Neural cell (in vitro differentiated cells): ENCODE data around the gene CLEC4M. TPM values are rescaled to one million over a fixed set of nuclear protein-coding genes. Genes with fewer than 3 reads are reported as not detected.
"Not testable (repeated sequence)": the region's sequence is repeated elsewhere in the genome, so short reads cannot be mapped to it uniquely, and the experiment has no call there.

Source experiments
- H2AFZ ChIP-seq: fragments of 200-600, 300-800 bp; sonication (generic), shearing (Covaris generic); 2 replicates; pipeline ENCODE4 v1.6.0; 2014; ENCODE audit warnings: low read depth, mild to moderate bottlenecking, antibody characterized with exemption, low read length, moderate library complexity
- H3F3A ChIP-seq: fragments of 200-600 bp; shearing (Covaris generic); 2 replicates; pipeline ENCODE4 v1.6.1; 2016; ENCODE audit warnings: mild to moderate bottlenecking, moderate library complexity, mixed read lengths, antibody characterized with exemption, low read length; ENCODE audit not compliant: insufficient read depth, poor library complexity, severe bottlenecking
- H3K27ac ChIP-seq: fragments of 200-600, 300-800 bp; sonication (generic), shearing (Covaris generic); 2 replicates; pipeline ENCODE4 v1.5.1; 2014; ENCODE audit warnings: mild to moderate bottlenecking, low read length, moderate library complexity
- H3K27me3 ChIP-seq: fragments of 300-800, 200-600 bp; sonication (generic), shearing (Covaris generic); 2 replicates; pipeline ENCODE4 v1.6.0; 2014; ENCODE audit warnings: mild to moderate bottlenecking, low read depth, low read length, moderate library complexity; ENCODE audit not compliant: insufficient read depth
- H3K36me3 ChIP-seq: fragments of 300-800, 200-600 bp; sonication (generic), shearing (Covaris generic); 2 replicates; pipeline ENCODE4 v1.5.1; 2014; ENCODE audit warnings: mild to moderate bottlenecking, antibody characterized with exemption, low read length, moderate library complexity; ENCODE audit not compliant: insufficient read depth
- H3K4me2 ChIP-seq: fragments of 300-800, 200-600 bp; sonication (generic), shearing (Covaris generic); 2 replicates; pipeline ENCODE4 v1.6.0; 2014; ENCODE audit warnings: mild to moderate bottlenecking, low read length
- H3K4me3 ChIP-seq: fragments of 300-800, 200-600 bp; sonication (generic), shearing (Covaris generic); 2 replicates; pipeline ENCODE4 v1.5.1; 2014; ENCODE audit warnings: mild to moderate bottlenecking, low read length, moderate library complexity
- H3K79me2 ChIP-seq: fragments of 200-600 bp; shearing (Covaris generic); replicated peaks from 2 replicates; pipeline ENCODE4 v1.6.0; 2014; ENCODE audit warnings: mild to moderate bottlenecking, low read length, moderate library complexity; ENCODE audit not compliant: insufficient read depth
- H3K9ac ChIP-seq: fragments of 300-800, 200-600 bp; sonication (generic), shearing (Covaris generic); 2 replicates; pipeline ENCODE4 v1.6.1; 2016; ENCODE audit warnings: mild to moderate bottlenecking, low read length, mixed read lengths
- H3K9me2 ChIP-seq: fragments of 200-600 bp; shearing (Covaris generic); 2 replicates; pipeline ENCODE4 v1.6.1; 2016; ENCODE audit warnings: mild to moderate bottlenecking, low read length, mixed read lengths; ENCODE audit not compliant: insufficient read depth
- H3K9me3 ChIP-seq: fragments of 200-600, 300-800 bp; sonication (generic), shearing (Covaris generic); 2 replicates; pipeline ENCODE4 v1.6.1; 2016; ENCODE audit warnings: mild to moderate bottlenecking, mixed run types, low read length, moderate library complexity, mixed read lengths
- H4K20me1 ChIP-seq: fragments of 200-600 bp; shearing (Covaris generic); 2 replicates; pipeline ENCODE4 v1.6.1; 2016; ENCODE audit warnings: mild to moderate bottlenecking, mixed run types; ENCODE audit not compliant: insufficient read depth
- CTCF ChIP-seq: fragments of 450-650 bp; IDR thresholded peaks from 2 replicates; pipeline ENCODE4 v1.5.1; 2014; ENCODE audit warnings: antibody characterized with exemption, mild to moderate bottlenecking, moderate library complexity; ENCODE audit not compliant: poor library complexity, severe bottlenecking
- EP300 ChIP-seq: fragments of 450-650 bp; conservative IDR thresholded peaks from 2 replicates; pipeline ENCODE4 v1.6.1; 2014; ENCODE audit warnings: antibody characterized with exemption, mild to moderate bottlenecking, moderate library complexity; ENCODE audit not compliant: poor library complexity, severe bottlenecking
- EZH2 ChIP-seq: fragments of 200-600, 300-800 bp; shearing (Covaris generic), sonication (generic); IDR thresholded peaks from 2 replicates; pipeline ENCODE4 v1.6.1; 2014; ENCODE audit warnings: antibody characterized with exemption, low read length, borderline replicate concordance, mild to moderate bottlenecking; ENCODE audit not compliant: insufficient read depth, poor library complexity, severe bottlenecking
- MXI1 ChIP-seq: fragments of 450-650 bp; conservative IDR thresholded peaks from 2 replicates; pipeline ENCODE4 v1.6.1; 2014; ENCODE audit warnings: antibody characterized with exemption, mild to moderate bottlenecking; ENCODE audit not compliant: poor library complexity, severe bottlenecking
- POLR2AphosphoS5 ChIP-seq: IDR thresholded peaks from 2 replicates; pipeline ENCODE4 v1.6.1; 2012
- RAD21 ChIP-seq: fragments of 450-650 bp; conservative IDR thresholded peaks from 2 replicates; pipeline ENCODE4 v1.6.1; 2014; ENCODE audit warnings: antibody characterized with exemption, mild to moderate bottlenecking, moderate library complexity
- REST ChIP-seq: IDR thresholded peaks from 2 replicates; pipeline ENCODE4 v1.6.1; 2012; ENCODE audit warnings: borderline replicate concordance
- SMC3 ChIP-seq: fragments of 450-650 bp; conservative IDR thresholded peaks from 2 replicates; pipeline ENCODE4 v1.6.1; 2014; ENCODE audit warnings: antibody characterized with exemption, mild to moderate bottlenecking, moderate library complexity; ENCODE audit not compliant: poor library complexity
- TAF1 ChIP-seq: IDR thresholded peaks from 2 replicates; pipeline ENCODE4 v1.6.1; 2012; ENCODE audit warnings: low read depth
- polyA plus RNA-seq: library from polyadenylated mRNA; depleted of rRNA; stranded (reverse); fragments of >200 nt; gene quantifications from 2 replicates; pipeline ENCODE4 v1.2.3, GENCODE V29; 2014

The CLEC4M gene
- polyA plus RNA-seq, 1 donor from 2014 or later: not detected

GRCh38 chr19:7790416-7790815 is 27.4 kb downstream of the CLEC4M start:
- Histone ChIP-seq H3F3A (no peaks in the 10 kb centered on the region), H3K79me2 (no peaks in the 10 kb centered on the region), H3K27ac (no peak overlapping the region), H3K4me3 (no peak overlapping the region), H3K36me3 (no peaks in the 10 kb centered on the region), H3K9me3 (no peaks in the 10 kb centered on the region), H4K20me1 (no peaks in the 10 kb centered on the region), H3K27me3 (peaks cover 42% of the 10 kb centered on the region), H2AFZ (no peak overlapping the region), H3K4me2 (no peak overlapping the region), H3K9ac (no peak overlapping the region), H3K9me2 (no peaks in the 10 kb centered on the region)
- TF ChIP-seq EZH2 (no peak), CTCF (no peak), MXI1 (no peak)

GRCh38 chr19:7792281-7792680 is 29.2 kb downstream of the CLEC4M start:
- H3K27me3 ChIP-seq: peaks cover 36% of the 10 kb centered on the region

GRCh38 chr19:7792701-7793100 is 29.7 kb downstream of the CLEC4M start:
- not testable (repeated sequence) for H3K9me2 ChIP-seq, H4K20me1 ChIP-seq, H3K9ac ChIP-seq, H3F3A ChIP-seq, H3K36me3 ChIP-seq, H2AFZ ChIP-seq, H3K27ac ChIP-seq, H3K4me2 ChIP-seq, H3K9me3 ChIP-seq, H3K4me3 ChIP-seq, H3K79me2 ChIP-seq
- H3K27me3 ChIP-seq: peaks cover 32% of the 10 kb centered on the region

More at GRCh38 chr19:7792281-7792680, 29.2 kb downstream of the CLEC4M start:
- H3K79me2 ChIP-seq: no peaks in the 10 kb centered on the region
- no peaks in the 10 kb centered on the region for H3K9me2 ChIP-seq
- H3K4me2 ChIP-seq: no peak overlapping the region
- no peak overlapping the region for H3K4me3 ChIP-seq
- no peaks in the 10 kb centered on the region for H3K9me3 ChIP-seq
- no peak for TF ChIP-seq MXI1
- TF ChIP-seq TAF1: no peak
- no peak for TF ChIP-seq EZH2
- TF ChIP-seq SMC3: no peak
- H3K9ac ChIP-seq: no peak overlapping the region
- H3K27ac ChIP-seq: no peak overlapping the region
- no peaks in the 10 kb centered on the region for H4K20me1 ChIP-seq
- H3F3A ChIP-seq: no peaks in the 10 kb centered on the region
- H3K36me3 ChIP-seq: no peaks in the 10 kb centered on the region
- H2AFZ ChIP-seq: no peak overlapping the region

DNA sequence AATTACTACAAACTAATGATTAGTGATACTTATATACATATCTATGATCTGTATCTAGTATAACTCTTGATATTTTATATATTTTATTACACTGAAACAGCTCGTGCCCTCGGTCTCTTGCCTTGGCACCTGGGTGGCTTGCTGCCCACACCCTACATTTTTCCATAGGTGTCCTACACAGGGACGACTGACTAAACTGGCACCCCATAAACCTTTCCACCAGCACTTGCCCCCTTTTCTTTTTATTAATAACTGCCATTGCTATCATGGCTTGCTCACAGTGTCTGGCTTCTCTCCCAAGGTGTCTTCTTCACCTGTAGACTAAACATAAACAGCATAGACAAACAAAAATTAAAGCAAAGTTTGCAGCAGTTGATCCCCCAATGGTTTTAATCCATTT is 30.4 kb downstream of the CLEC4M start:
- TF ChIP-seq SMC3 (no peak), TAF1 (no peak), RAD21 (no peak), REST (no peak), EP300 (no peak), MXI1 (no peak), EZH2 (no peak), POLR2AphosphoS5 (no peak), CTCF (no peak)
- H3K4me2 ChIP-seq: no peak overlapping the region
- no peaks in the 10 kb centered on the region for H3K79me2 ChIP-seq
- H3K27me3 ChIP-seq: peaks cover 24% of the 10 kb centered on the region
- no peaks in the 10 kb centered on the region for H3K9me3 ChIP-seq
- no peaks in the 10 kb centered on the region for H3K36me3 ChIP-seq
- H3K9me2 ChIP-seq: no peaks in the 10 kb centered on the region
- no peak overlapping the region for H3K9ac ChIP-seq
- no peaks in the 10 kb centered on the region for H3F3A ChIP-seq
- no peak overlapping the region for H3K27ac ChIP-seq
- no peak overlapping the region for H3K4me3 ChIP-seq
- H4K20me1 ChIP-seq: no peaks in the 10 kb centered on the region
- H2AFZ ChIP-seq: no peak overlapping the region
